IMR-90 (cell line): ENCODE data around the gene RIBC1. TPM values are rescaled to one million over a fixed set of nuclear protein-coding genes. Genes with fewer than 3 reads are reported as not detected.

Experiments used
- ATAC-seq: fragments of 200-7000 bp; cut with Tn5 transposase; 2 replicates; pipeline ENCODE4 v1.9.1; 2020; ENCODE audit warnings: low read depth, mild to moderate bottlenecking, moderate library complexity
- BruUV-seq: library from RNA; stranded (reverse); fragments of 400-500 nt; replicated peaks from 2 replicates; lab custom pipeline; 2021; lab: Mats Ljungman, UMichigan
- CTCF ChIA-PET: fragments of 300-600 bp; formaldehyde crosslinking; extraction: SDS; loops from one replicate; lab custom pipeline; 2021; ENCODE audit warnings: antibody characterized with exemption; lab: Yijun Ruan, JAX
- POLR2A ChIA-PET: fragments of 300-600 bp; sonication (Branson Sonifier 250); formaldehyde crosslinking; loops from one replicate; lab custom pipeline; 2022; ENCODE audit warnings: antibody characterized with exemption; ENCODE audit not compliant: unreplicated experiment; lab: Charles Lee
- DNase-seq: peaks from one replicate; pipeline ENCODE4 v3.0.0; 2013
- H2AFZ ChIP-seq: replicated peaks from 2 replicates; pipeline ENCODE3; 2013; ENCODE audit warnings: low read length, mild to moderate bottlenecking; ENCODE audit not compliant: poor library complexity
- H2AK5ac ChIP-seq: 2 replicates; pipeline ENCODE4 v1.6.1; 2013; ENCODE audit warnings: low read depth, low read length, inconsistent platforms
- H2AK9ac ChIP-seq: replicated peaks from 2 replicates; pipeline ENCODE3; 2013; ENCODE audit warnings: mild to moderate bottlenecking, low read depth, low read length, moderate library complexity; ENCODE audit not compliant: poor library complexity
- H2BK120ac ChIP-seq: 2 replicates; pipeline ENCODE4 v1.6.1; 2013; ENCODE audit warnings: low read depth, low read length, inconsistent platforms
- H2BK15ac ChIP-seq: 3 replicates; pipeline ENCODE4 v1.6.1; 2013; ENCODE audit warnings: low read depth, low read length, inconsistent platforms
- H2BK20ac ChIP-seq: 2 replicates; pipeline ENCODE4 v1.6.1; 2013; ENCODE audit warnings: low read depth, mild to moderate bottlenecking, inconsistent platforms, low read length, moderate library complexity
- H2BK5ac ChIP-seq: 2 replicates; pipeline ENCODE4 v1.6.1; 2013; ENCODE audit warnings: mild to moderate bottlenecking, low read depth, low read length, inconsistent platforms; ENCODE audit not compliant: poor library complexity, severe bottlenecking
- H3K14ac ChIP-seq: replicated peaks from 2 replicates; pipeline ENCODE4 v1.6.1; 2013; ENCODE audit warnings: low read depth, low read length, inconsistent platforms
- H3K18ac ChIP-seq: 2 replicates; pipeline ENCODE4 v1.6.1; 2013; ENCODE audit warnings: low read depth, low read length, control low read depth
- H3K23ac ChIP-seq: 2 replicates; pipeline ENCODE4 v1.6.1; 2013; ENCODE audit warnings: low read depth, low read length, inconsistent platforms
- H3K27ac ChIP-seq: 2 replicates; pipeline ENCODE4 v1.5.1; 2013; ENCODE audit warnings: mild to moderate bottlenecking, control low read depth, low read length; ENCODE audit not compliant: insufficient read depth
- H3K27me3 ChIP-seq: 2 replicates; pipeline ENCODE4 v1.6.1; 2013; ENCODE audit warnings: low read length; ENCODE audit not compliant: control insufficient read depth, insufficient read depth
- H3K36me3 ChIP-seq: 2 replicates; pipeline ENCODE4 v1.6.1; 2013; ENCODE audit warnings: low read length, mixed read lengths; ENCODE audit not compliant: control insufficient read depth, insufficient read depth
- H3K4ac ChIP-seq: 2 replicates; pipeline ENCODE4 v1.6.1; 2013; ENCODE audit warnings: low read depth, low read length, inconsistent platforms
- H3K4me1 ChIP-seq: 2 replicates; pipeline ENCODE4 v1.6.1; 2013; ENCODE audit warnings: low read length, mixed read lengths; ENCODE audit not compliant: control insufficient read depth, insufficient read depth
- H3K4me2 ChIP-seq: 2 replicates; pipeline ENCODE4 v1.6.1; 2013; ENCODE audit warnings: low read depth, mild to moderate bottlenecking, control low read depth, low read length, moderate library complexity
- H3K4me3 ChIP-seq: 2 replicates; pipeline ENCODE4 v1.5.1; 2013; ENCODE audit warnings: low read depth, mild to moderate bottlenecking, control low read depth, low read length, moderate library complexity; ENCODE audit not compliant: insufficient read depth
- H3K56ac ChIP-seq: 2 replicates; pipeline ENCODE4 v1.6.1; 2013; ENCODE audit warnings: low read length, inconsistent platforms; ENCODE audit not compliant: insufficient read depth; ENCODE audit errors: extremely low read depth
- H3K79me1 ChIP-seq, 2 experiments: 2 replicates each; pipeline ENCODE4 v1.6.1; 2013; ENCODE audit warnings: low read length in 2 of 2, inconsistent platforms in 1 of 2, low read depth in 1 of 2
- H3K9ac ChIP-seq: 2 replicates; pipeline ENCODE4 v1.6.1; 2013; ENCODE audit warnings: low read depth, low read length, control low read depth
- H3K9me1 ChIP-seq: 2 replicates; pipeline ENCODE4 v1.6.1; 2013; ENCODE audit warnings: low read length, inconsistent platforms; ENCODE audit not compliant: insufficient read depth
- H3K9me3 ChIP-seq: 2 replicates; pipeline ENCODE4 v1.6.1; 2013; ENCODE audit warnings: low read length; ENCODE audit not compliant: control insufficient read depth, insufficient read depth
- H4K20me1 ChIP-seq: 2 replicates; pipeline ENCODE4 v1.6.1; 2013; ENCODE audit warnings: low read length, inconsistent platforms; ENCODE audit not compliant: insufficient read depth
- H4K5ac ChIP-seq: 2 replicates; pipeline ENCODE4 v1.6.1; 2013; ENCODE audit warnings: mild to moderate bottlenecking, low read depth, low read length, control low read depth
- H4K8ac ChIP-seq, 2 experiments: 2 replicates each; pipeline ENCODE4 v1.6.1; 2013; ENCODE audit warnings: low read depth in 2 of 2, low read length in 2 of 2, control low read depth in 1 of 2, inconsistent platforms in 1 of 2
- H4K91ac ChIP-seq: 2 replicates; pipeline ENCODE4 v1.6.1; 2013; ENCODE audit warnings: low read depth, low read length, inconsistent platforms; ENCODE audit not compliant: insufficient read depth
- CEBPB ChIP-seq: IDR thresholded peaks from 2 replicates; pipeline ENCODE4 v1.6.1; 2012; ENCODE audit warnings: low read depth, low read length, improper control_type of control experiment
- MAFK ChIP-seq: IDR thresholded peaks from 2 replicates; pipeline ENCODE4 v1.6.1; 2012; ENCODE audit warnings: low read depth, low read length, improper control_type of control experiment
- MAZ ChIP-seq: IDR thresholded peaks from 2 replicates; pipeline ENCODE4 v1.6.1; 2012; ENCODE audit warnings: low read depth, mild to moderate bottlenecking, low read length, improper control_type of control experiment, moderate library complexity, borderline replicate concordance
- MXI1 ChIP-seq: IDR thresholded peaks from 2 replicates; pipeline ENCODE4 v1.6.1; 2012; ENCODE audit warnings: low read depth, mild to moderate bottlenecking, low read length, moderate library complexity, borderline replicate concordance
- POLR2A ChIP-seq: IDR thresholded peaks from 2 replicates; pipeline ENCODE4 v1.6.1; 2012; ENCODE audit warnings: mild to moderate bottlenecking, low read depth, low read length
- RFX5 ChIP-seq: IDR thresholded peaks from 2 replicates; pipeline ENCODE4 v1.8.0; 2012; ENCODE audit warnings: low read depth, mild to moderate bottlenecking, low read length, moderate library complexity
- WGBS, 2 experiments: methylation state at CpG; one replicate each; pipeline versions ENCODE4 v1.1.5 to v1.1.7; 2013; ENCODE audit warnings: missing lambda C conversion rate in 2 of 2; ENCODE audit not compliant: insufficient read length in 1 of 2; ENCODE audit errors: extremely low coverage in 2 of 2; 5-methylcytosine and 5-hydroxymethylcytosine counted together
- dilution Hi-C: fragments of 300-500 bp; cut with HindIII; formaldehyde crosslinking; loops from one replicate; pipeline ENCODE4 v1.14.3; 2018; ENCODE audit warnings: low sequenced_read_pairs; ENCODE audit not compliant: unreplicated experiment
- in situ Hi-C: fragments of 300-500 bp; cut with MboI; formaldehyde crosslinking; loops from 3 replicates; pipeline ENCODE4 v1.14.3; 2019; ENCODE audit warnings: low sequenced_read_pairs, inconsistent platforms, mixed read lengths
- intact Hi-C: fragments of 100-400 bp; cut with micrococcal nuclease; formaldehyde crosslinking; loops from 2 replicates; pipeline ENCODE4 v1.10.0; 2022
- polyA plus RNA-seq, 3 experiments: library from polyadenylated mRNA; depleted of rRNA; stranded (reverse); fragments of >200 nt; gene quantifications; 2 replicates each; pipeline ENCODE4 v1.2.3, GENCODE V29; 2012; ENCODE audit warnings: low replicate concordance in 1 of 3
- total RNA-seq: library from RNA; depleted of rRNA; stranded (reverse); fragments of >200 nt; gene quantifications from 2 replicates; pipeline ENCODE4 v1.2.3, GENCODE V29; 2012
- TF ChIP-seq, protein P1 (sequence below): fragments of 150-350 bp; IDR thresholded peaks from 2 replicates; pipeline ENCODE4 v1.6.1; 2016; ENCODE audit warnings: low read depth, mild to moderate bottlenecking, low read length, moderate library complexity, borderline replicate concordance

The RIBC1 gene
- total and polyA plus RNA-seq, 2 of the 4 experiments (the other 2 are of a cell fraction), result 0.31 to 0.36 TPM

DNA sequence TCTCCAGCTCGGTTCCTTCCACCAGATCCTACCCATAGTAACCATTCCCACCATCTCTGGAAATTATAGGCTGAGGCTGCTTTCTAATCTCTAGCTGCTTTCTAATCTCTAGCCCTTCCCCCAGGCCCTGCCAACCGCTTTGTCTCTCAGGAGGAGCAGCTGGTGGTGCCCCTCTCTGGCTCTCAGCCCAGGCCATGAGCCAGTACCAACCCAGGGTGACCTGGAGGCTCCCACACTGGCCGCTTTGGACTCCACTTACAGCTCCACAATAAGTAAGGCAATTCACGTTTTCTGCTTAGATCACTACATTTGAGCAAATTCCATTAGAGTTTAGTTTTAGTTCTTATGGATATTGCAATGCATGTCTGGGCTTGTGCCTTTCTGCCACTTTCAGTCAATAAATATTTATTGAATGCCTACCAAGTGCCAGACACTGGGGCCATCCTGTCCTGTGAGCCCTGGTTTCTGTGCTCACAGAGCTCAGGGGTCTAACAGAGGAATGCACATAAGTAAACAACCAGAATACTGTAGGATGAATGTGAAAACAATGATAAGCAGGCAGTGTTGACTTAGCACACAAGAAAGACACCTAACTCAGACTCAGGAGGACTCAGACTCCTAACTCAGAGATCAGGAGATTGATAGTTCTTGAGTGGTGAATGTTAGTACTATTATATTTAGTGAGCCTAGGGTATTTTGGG is 39.1 kb upstream of the RIBC1 start (continued):
- no peak for TF ChIP-seq MAFK
- TF ChIP-seq MAZ, result no peak

DNA sequence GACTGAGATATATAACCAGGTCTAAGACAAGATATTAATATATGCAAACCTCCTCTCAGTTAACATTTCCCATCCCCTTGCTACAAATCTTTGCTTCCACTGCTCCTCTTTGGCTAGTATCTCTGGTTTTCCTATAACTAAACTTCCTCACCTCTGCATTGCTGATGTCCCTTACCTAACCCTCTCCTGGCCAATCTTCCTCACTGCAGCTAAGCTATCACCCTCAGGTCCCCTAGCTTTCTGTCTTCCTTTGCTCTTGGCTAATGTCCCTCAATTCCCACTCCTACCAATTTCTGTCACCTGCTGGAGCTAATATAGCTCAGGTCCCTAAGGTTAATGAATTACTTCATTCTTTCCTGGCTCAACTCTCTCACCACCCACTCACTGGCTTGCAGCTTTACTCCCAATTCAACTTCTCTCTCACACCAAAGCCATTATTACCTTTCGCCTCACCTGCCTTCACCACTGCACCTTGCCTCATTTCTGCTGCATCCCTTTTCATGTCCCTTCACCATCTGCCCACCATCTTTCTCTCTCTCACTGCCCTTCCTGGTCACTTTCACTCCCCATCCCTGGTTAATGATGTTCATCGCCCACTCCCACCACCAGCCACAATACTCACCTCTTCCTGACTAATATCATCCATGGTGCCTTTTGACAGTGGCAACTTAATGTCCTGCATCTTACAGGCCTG is 26.9 kb upstream of the RIBC1 start:
- intact Hi-C loops, result no loop called here
- no peak overlapping the region for H2BK20ac ChIP-seq
- no peak overlapping the region for H2AFZ ChIP-seq
- no peaks in the 10 kb centered on the region for H3K9me1 ChIP-seq
- no peak overlapping the region for H4K5ac ChIP-seq
- no peak for DNase-seq
- H3K27ac ChIP-seq, result no peak overlapping the region
- no peak overlapping the region for H3K56ac ChIP-seq
- no peak overlapping the region for H3K4me2 ChIP-seq
- no peak overlapping the region for H2BK15ac ChIP-seq
- H2BK120ac ChIP-seq, result no peak overlapping the region
- H3K14ac ChIP-seq, result no peak overlapping the region
- no peaks in the 10 kb centered on the region for H3K79me1 ChIP-seq
- BruUV-seq, result no TSS peak
- H3K4me1 ChIP-seq, result no peaks in the 10 kb centered on the region
- no peak overlapping the region for H4K91ac ChIP-seq
- no peak overlapping the region for H4K8ac ChIP-seq
- CTCF ChIA-PET, result no interaction called here
- H2BK5ac ChIP-seq, result no peak overlapping the region
- no peak for ATAC-seq
- H4K20me1 ChIP-seq, result no peaks in the 10 kb centered on the region
- H3K23ac ChIP-seq, result no peak overlapping the region
- H3K9me3 ChIP-seq, result no peaks in the 10 kb centered on the region
- in situ Hi-C loops, result no loop called here
- no peak overlapping the region for H2AK9ac ChIP-seq
- H3K4me3 ChIP-seq, result no peak overlapping the region
- no peak for TF ChIP-seq MXI1
- TF ChIP-seq, protein P1, sequence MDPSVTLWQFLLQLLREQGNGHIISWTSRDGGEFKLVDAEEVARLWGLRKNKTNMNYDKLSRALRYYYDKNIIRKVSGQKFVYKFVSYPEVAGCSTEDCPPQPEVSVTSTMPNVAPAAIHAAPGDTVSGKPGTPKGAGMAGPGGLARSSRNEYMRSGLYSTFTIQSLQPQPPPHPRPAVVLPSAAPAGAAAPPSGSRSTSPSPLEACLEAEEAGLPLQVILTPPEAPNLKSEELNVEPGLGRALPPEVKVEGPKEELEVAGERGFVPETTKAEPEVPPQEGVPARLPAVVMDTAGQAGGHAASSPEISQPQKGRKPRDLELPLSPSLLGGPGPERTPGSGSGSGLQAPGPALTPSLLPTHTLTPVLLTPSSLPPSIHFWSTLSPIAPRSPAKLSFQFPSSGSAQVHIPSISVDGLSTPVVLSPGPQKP, result no peak
- no peak for TF ChIP-seq CEBPB
- no peak for TF ChIP-seq RFX5
- no peak for TF ChIP-seq POLR2A
- POLR2A ChIA-PET, result no interaction called here
- no peak overlapping the region for H3K9ac ChIP-seq
- no peaks in the 10 kb centered on the region for H3K27me3 ChIP-seq
- no peak overlapping the region for H3K4ac ChIP-seq
- H2AK5ac ChIP-seq, result no peak overlapping the region
- H3K36me3 ChIP-seq, result peaks cover 22% of the 10 kb centered on the region
- dilution Hi-C loops, result no loop called here
- no peak overlapping the region for H3K18ac ChIP-seq
- 91% methylated on average over 2 of the region's 2 CpGs; no CpG with 5 or more reads in 1 of the 2 experiments for WGBS, 2 experiments
